Endothelial cell of umbilical vein (primary cell): ENCODE results near the gene GTF3C4. TPM values are rescaled to one million over a fixed set of nuclear protein-coding genes. Genes with fewer than 3 reads are reported as not detected.

ENCODE experiments used
- BruUV-seq: library from RNA; stranded (reverse); fragments of 400-500 nt; replicated peaks from 2 replicates; lab custom pipeline; 2021; lab: Mats Ljungman, UMichigan
- CTCF ChIA-PET: fragments of 300-600, 350-600 bp; sonication (Branson Sonifier 250); formaldehyde crosslinking; loops from one replicate; lab custom pipeline; 2021; ENCODE audit warnings: antibody characterized with exemption, inconsistent platforms; lab: Charles Lee
- POLR2A ChIA-PET: fragments of 300-600, 350-600 bp; sonication (Branson Sonifier 250); formaldehyde crosslinking; loops from one replicate; lab custom pipeline; 2021; ENCODE audit warnings: antibody characterized with exemption, inconsistent platforms; lab: Charles Lee
- DNase-seq: peaks from one replicate; pipeline ENCODE4 v3.0.0-alpha.2; 2011; ENCODE audit warnings: low read depth, low spot score
- FAIRE-seq: peaks from 2 replicates; lab custom pipeline; 2011; peaks lifted over from hg19 to GRCh38; lab: Jason Lieb, UNC
- H2AFZ ChIP-seq: 2 replicates; pipeline ENCODE4 v1.6.0; 2012; ENCODE audit warnings: low read depth, low read length, control low read depth, inconsistent platforms
- H3K27ac ChIP-seq: 2 replicates; pipeline ENCODE4 v1.5.1; 2011; ENCODE audit warnings: low read depth, mild to moderate bottlenecking, control low read depth, low read length, moderate library complexity; ENCODE audit not compliant: insufficient read depth
- H3K27me3 ChIP-seq, 2 experiments: 2 replicates each; pipeline versions ENCODE4 v1.6.0 to v1.6.1; 2011; ENCODE audit warnings: low read length in 2 of 2, mixed read lengths in 1 of 2; ENCODE audit not compliant: control insufficient read depth in 2 of 2, insufficient read depth in 2 of 2
- H3K36me3 ChIP-seq, 2 experiments: 2 replicates in 1 of 2; 3 replicates in 1 of 2; pipeline ENCODE4 v1.5.1; 2011; ENCODE audit warnings: low read length in 2 of 2, mild to moderate bottlenecking in 1 of 2, moderate library complexity in 1 of 2; ENCODE audit not compliant: control insufficient read depth in 2 of 2, insufficient read depth in 2 of 2; ENCODE audit errors: extremely low read depth in 1 of 2
- H3K4me1 ChIP-seq: 3 replicates; pipeline ENCODE4 v1.5.1; 2011; ENCODE audit warnings: mild to moderate bottlenecking, low read length; ENCODE audit not compliant: control insufficient read depth, insufficient read depth; ENCODE audit errors: extremely low read depth
- H3K4me2 ChIP-seq: 2 replicates; pipeline ENCODE4 v1.6.1; 2011; ENCODE audit warnings: low read length, control low read depth, mixed read lengths; ENCODE audit not compliant: insufficient read depth
- H3K4me3 ChIP-seq, 3 experiments: fragments of 200-600 bp in 1 of 3; sonication (generic), shearing (Covaris generic) in 1 of 3; replicated peaks in 1 of 3; 2 replicates each; pipeline ENCODE4 v1.5.1; 2011 to 2016; ENCODE audit warnings: control low read depth in 3 of 3, low read length in 3 of 3, mild to moderate bottlenecking in 2 of 3, inconsistent platforms in 1 of 3, low read depth in 1 of 3, moderate library complexity in 1 of 3; ENCODE audit not compliant: insufficient read depth in 1 of 3
- H3K79me2 ChIP-seq: 2 replicates; pipeline ENCODE4 v1.6.0; 2012; ENCODE audit warnings: low read length, inconsistent platforms; ENCODE audit not compliant: control insufficient read depth, insufficient read depth
- H3K9ac ChIP-seq: replicated peaks from 2 replicates; pipeline ENCODE3; 2011; ENCODE audit warnings: low read length, control low read depth; ENCODE audit not compliant: insufficient read depth; ENCODE audit errors: extremely low read depth
- H3K9me1 ChIP-seq: replicated peaks from 3 replicates; pipeline ENCODE4 v1.6.0; 2011; ENCODE audit warnings: mild to moderate bottlenecking, low read length; ENCODE audit not compliant: control insufficient read depth, insufficient read depth; ENCODE audit errors: extremely low read depth
- H3K9me3 ChIP-seq: replicated peaks from 2 replicates; pipeline ENCODE4 v1.5.1; 2012; ENCODE audit warnings: low read length, inconsistent platforms; ENCODE audit not compliant: control insufficient read depth, insufficient read depth
- H4K20me1 ChIP-seq: replicated peaks from 2 replicates; pipeline ENCODE3; 2011; ENCODE audit warnings: mild to moderate bottlenecking, low read length; ENCODE audit not compliant: control insufficient read depth, insufficient read depth; ENCODE audit errors: extremely low read depth
- EZH2 ChIP-seq: IDR thresholded peaks from 2 replicates; pipeline ENCODE4 v1.6.1; 2012; ENCODE audit warnings: borderline replicate concordance, low read depth, mild to moderate bottlenecking, moderate library complexity, low read length, inconsistent platforms; ENCODE audit not compliant: severe bottlenecking
- JUN ChIP-seq: IDR thresholded peaks from 2 replicates; pipeline ENCODE4 v1.6.1; 2011; ENCODE audit warnings: borderline replicate concordance, low read depth; ENCODE audit not compliant: insufficient read length, insufficient read depth
- MYC ChIP-seq: IDR thresholded peaks from one replicate; pipeline ENCODE4 v1.6.1; 2011; ENCODE audit warnings: mild to moderate bottlenecking, low read depth, low read length
- POLR2A ChIP-seq: IDR thresholded peaks from 2 replicates; pipeline ENCODE4 v1.6.1; 2012; ENCODE audit warnings: low read depth, mild to moderate bottlenecking, control low read depth, low read length
- POLR2AphosphoS5 ChIP-seq: IDR thresholded peaks from 2 replicates; pipeline ENCODE4 v1.6.1; 2012; ENCODE audit warnings: low read depth, mild to moderate bottlenecking, control low read depth, low read length, moderate library complexity; ENCODE audit not compliant: insufficient read depth
- dilution Hi-C: fragments of 300-500 bp; cut with MboI; formaldehyde crosslinking; loops from one replicate; pipeline ENCODE4 v1.15.0; 2019; ENCODE audit warnings: low sequenced_read_pairs; ENCODE audit not compliant: extremely low pct_ligation_motif_present
- intact Hi-C: fragments of 100-400 bp; cut with micrococcal nuclease; formaldehyde crosslinking; loops from one replicate; pipeline ENCODE4 v1.10.0; 2022
- polyA plus RNA-seq, 4 experiments: library from polyadenylated mRNA; depleted of rRNA in 3 of 4; stranded (reverse) in 3 of 4; unstranded in 1 of 4; fragments of >200 nt; gene quantifications; 2 replicates each; pipeline versions ENCODE4 v1.2.1 to v1.2.3, GENCODE V29; 2011 to 2012; ENCODE audit warnings: missing spikeins in 1 of 4
- total RNA-seq: library from RNA; stranded (reverse); gene quantifications from 2 replicates; pipeline ENCODE4 v1.2.3, GENCODE V29; 2021
- TF ChIP-seq, protein P1 (sequence below), 2 donors: IDR thresholded peaks; 1 replicate in 1 of 2; 2 replicates in 1 of 2; pipeline ENCODE4 v1.5.1; 2011; ENCODE audit warnings: low read length in 2 of 2, mild to moderate bottlenecking in 2 of 2, moderate library complexity in 2 of 2, control low read depth in 1 of 2, inconsistent platforms in 1 of 2, low read depth in 1 of 2; ENCODE audit not compliant: insufficient read depth in 1 of 2; ENCODE audit errors: extremely low read depth in 1 of 2

The GTF3C4 gene
- total and polyA plus RNA-seq, 2 donors (not counting 3 experiments of a cell fraction or from before 2014, with no cell fraction given): 3.3 to 19.2 TPM

DNA sequence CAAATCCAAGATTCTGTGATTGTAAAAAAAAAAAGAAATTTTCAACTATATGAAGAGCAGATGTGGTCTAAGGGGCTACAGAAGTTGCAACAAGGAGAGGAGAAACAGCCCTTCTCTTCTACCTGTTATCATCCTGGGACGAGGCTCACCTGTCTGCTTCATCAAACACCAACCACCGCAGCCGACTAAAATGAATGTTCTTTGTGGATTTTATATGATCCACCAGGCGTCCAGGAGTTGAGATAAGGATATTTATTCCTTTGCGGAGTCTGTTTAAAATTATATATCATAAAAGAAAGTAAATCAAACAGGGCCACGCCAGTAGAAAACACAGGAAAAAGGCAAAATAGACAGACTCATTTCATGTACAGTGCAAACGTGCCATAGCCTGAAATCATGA, 22.0 kb upstream of the GTF3C4 start:
- dilution Hi-C loops: no loop called here
- Histone ChIP-seq H3K9me1 (no peaks in the 10 kb centered on the region), H3K4me2 (no peak overlapping the region), H3K79me2 (no peaks in the 10 kb centered on the region), H3K4me1 (no peaks in the 10 kb centered on the region), H3K36me3 (peaks cover 15 to 27% of the 10 kb centered on the region in 2 experiments), H3K27ac (no peak overlapping the region), H4K20me1 (no peaks in the 10 kb centered on the region), H3K4me3 (no peak overlapping the region), H2AFZ (no peak overlapping the region), H3K9ac (no peak overlapping the region), H3K27me3 (no peaks in the 10 kb centered on the region), H3K9me3 (no peaks in the 10 kb centered on the region)
- POLR2A ChIA-PET: no interaction called here
- DNase-seq: no peak
- intact Hi-C loops: no loop called here
- TF ChIP-seq JUN (no peak), POLR2AphosphoS5 (no peak), EZH2 (no peak), POLR2A (no peak)
- TF ChIP-seq, protein P1, sequence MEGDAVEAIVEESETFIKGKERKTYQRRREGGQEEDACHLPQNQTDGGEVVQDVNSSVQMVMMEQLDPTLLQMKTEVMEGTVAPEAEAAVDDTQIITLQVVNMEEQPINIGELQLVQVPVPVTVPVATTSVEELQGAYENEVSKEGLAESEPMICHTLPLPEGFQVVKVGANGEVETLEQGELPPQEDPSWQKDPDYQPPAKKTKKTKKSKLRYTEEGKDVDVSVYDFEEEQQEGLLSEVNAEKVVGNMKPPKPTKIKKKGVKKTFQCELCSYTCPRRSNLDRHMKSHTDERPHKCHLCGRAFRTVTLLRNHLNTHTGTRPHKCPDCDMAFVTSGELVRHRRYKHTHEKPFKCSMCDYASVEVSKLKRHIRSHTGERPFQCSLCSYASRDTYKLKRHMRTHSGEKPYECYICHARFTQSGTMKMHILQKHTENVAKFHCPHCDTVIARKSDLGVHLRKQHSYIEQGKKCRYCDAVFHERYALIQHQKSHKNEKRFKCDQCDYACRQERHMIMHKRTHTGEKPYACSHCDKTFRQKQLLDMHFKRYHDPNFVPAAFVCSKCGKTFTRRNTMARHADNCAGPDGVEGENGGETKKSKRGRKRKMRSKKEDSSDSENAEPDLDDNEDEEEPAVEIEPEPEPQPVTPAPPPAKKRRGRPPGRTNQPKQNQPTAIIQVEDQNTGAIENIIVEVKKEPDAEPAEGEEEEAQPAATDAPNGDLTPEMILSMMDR (IDR thresholded peaks at IDR 0.05; ENCODE audit: extremely low read depth in 1 of 2, insufficient read depth in 1 of 2, low read depth in 1 of 2, low read length in 2 of 2): no peak
- CTCF ChIA-PET: no interaction called here
- FAIRE-seq: no peak
- BruUV-seq: no TSS peak

DNA sequence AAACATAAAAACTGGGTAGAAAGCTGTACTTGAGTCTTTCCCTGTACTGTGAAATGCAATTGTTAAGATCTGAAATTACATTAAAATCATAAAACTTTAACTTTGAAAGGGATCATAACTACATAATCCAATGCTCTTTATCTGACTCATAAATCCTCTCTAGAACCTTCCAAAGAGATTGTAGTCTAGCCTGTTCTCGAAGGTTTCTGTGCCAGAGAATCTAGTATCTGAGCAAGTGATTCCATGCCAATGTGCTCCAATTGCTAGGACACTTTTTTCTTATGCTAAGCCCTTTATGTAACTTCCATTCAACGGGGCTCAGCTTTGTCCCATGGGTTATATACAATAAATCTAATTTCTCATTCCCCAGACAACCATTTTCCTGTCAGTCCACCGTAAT, 21.6 kb upstream of the GTF3C4 start:
- H3K4me3 ChIP-seq: no peak overlapping the region
- DNase-seq (no peak), FAIRE-seq (no peak)
- dilution Hi-C loops: no loop called here
- intact Hi-C loops: no loop called here
- TF ChIP-seq MYC (no peak), POLR2A (no peak), POLR2AphosphoS5 (no peak)
- no peaks in the 10 kb centered on the region for H3K27me3 ChIP-seq
- H3K4me2 ChIP-seq: no peak overlapping the region
- H4K20me1 ChIP-seq: no peaks in the 10 kb centered on the region
- no peak overlapping the region for H3K9ac ChIP-seq
- peaks cover 15 to 27% of the 10 kb centered on the region in 2 experiments for H3K36me3 ChIP-seq
- no peak overlapping the region for H3K27ac ChIP-seq
- no peak overlapping the region for H2AFZ ChIP-seq
- no peaks in the 10 kb centered on the region for H3K9me3 ChIP-seq
- H3K9me1 ChIP-seq: no peaks in the 10 kb centered on the region
- POLR2A ChIA-PET: no interaction called here
- no peaks in the 10 kb centered on the region for H3K79me2 ChIP-seq
- BruUV-seq: no TSS peak
- CTCF ChIA-PET: no interaction called here
- H3K4me1 ChIP-seq: no peaks in the 10 kb centered on the region
